Calu3 (cell line): Measurements from ENCODE around the gene SV2C. TPM values are rescaled to one million over a fixed set of nuclear protein-coding genes. Genes with fewer than 3 reads are reported as not detected.

Experiments used
- BruUV-seq: library from RNA; stranded (reverse); fragments of 400-500 nt; replicated peaks from 2 replicates; lab custom pipeline; 2021; lab: Mats Ljungman, UMichigan
- CTCF ChIA-PET: fragments of 300-600 bp; sonication (Branson Sonifier 250); formaldehyde crosslinking; loops from one replicate; lab custom pipeline; 2022; ENCODE audit warnings: antibody characterized with exemption; lab: Charles Lee
- DNase-seq: peaks from one replicate; pipeline ENCODE4 v3.0.0; 2022
- H3K27ac Mint-ChIP-seq: one replicate; pipeline ENCODE4 v1.8.0; 2022; ENCODE audit warnings: mixed read lengths; ENCODE audit not compliant: unreplicated experiment
- H3K27me3 Mint-ChIP-seq: one replicate; pipeline ENCODE4 v1.8.0; 2022; ENCODE audit warnings: mixed read lengths; ENCODE audit not compliant: unreplicated experiment
- H3K36me3 Mint-ChIP-seq: one replicate; pipeline ENCODE4 v1.8.0; 2022; ENCODE audit warnings: mild to moderate bottlenecking, moderate library complexity, mixed read lengths; ENCODE audit not compliant: insufficient read depth, unreplicated experiment
- H3K4me1 Mint-ChIP-seq: one replicate; pipeline ENCODE4 v1.8.0; 2022; ENCODE audit warnings: mild to moderate bottlenecking, low read depth, mixed read lengths; ENCODE audit not compliant: unreplicated experiment
- H3K4me3 Mint-ChIP-seq: one replicate; pipeline ENCODE4 v1.8.0; 2022; ENCODE audit warnings: mild to moderate bottlenecking, low read depth, moderate library complexity, mixed read lengths; ENCODE audit not compliant: unreplicated experiment
- H3K9me3 Mint-ChIP-seq: one replicate; pipeline ENCODE4 v1.8.0; 2022; ENCODE audit warnings: low read depth, mixed read lengths; ENCODE audit not compliant: unreplicated experiment
- intact Hi-C: fragments of 100-400 bp; cut with micrococcal nuclease; formaldehyde crosslinking; loops from one replicate; pipeline ENCODE4 v1.10.0; 2022; ENCODE audit not compliant: unreplicated experiment
- total RNA-seq: library from RNA; stranded (reverse); gene quantifications from 2 replicates; pipeline ENCODE4 v1.2.3, GENCODE V29; 2022
- TF ChIP-seq, protein P1 (sequence below): fragments of 200-600 bp; IDR thresholded peaks from one replicate; pipeline ENCODE4 v1.8.0; 2022; ENCODE audit warnings: antibody characterized with exemption; ENCODE audit not compliant: unreplicated experiment

The SV2C gene
- total RNA-seq, 1 experiment from 2014 or later, result 0.90 TPM

DNA sequence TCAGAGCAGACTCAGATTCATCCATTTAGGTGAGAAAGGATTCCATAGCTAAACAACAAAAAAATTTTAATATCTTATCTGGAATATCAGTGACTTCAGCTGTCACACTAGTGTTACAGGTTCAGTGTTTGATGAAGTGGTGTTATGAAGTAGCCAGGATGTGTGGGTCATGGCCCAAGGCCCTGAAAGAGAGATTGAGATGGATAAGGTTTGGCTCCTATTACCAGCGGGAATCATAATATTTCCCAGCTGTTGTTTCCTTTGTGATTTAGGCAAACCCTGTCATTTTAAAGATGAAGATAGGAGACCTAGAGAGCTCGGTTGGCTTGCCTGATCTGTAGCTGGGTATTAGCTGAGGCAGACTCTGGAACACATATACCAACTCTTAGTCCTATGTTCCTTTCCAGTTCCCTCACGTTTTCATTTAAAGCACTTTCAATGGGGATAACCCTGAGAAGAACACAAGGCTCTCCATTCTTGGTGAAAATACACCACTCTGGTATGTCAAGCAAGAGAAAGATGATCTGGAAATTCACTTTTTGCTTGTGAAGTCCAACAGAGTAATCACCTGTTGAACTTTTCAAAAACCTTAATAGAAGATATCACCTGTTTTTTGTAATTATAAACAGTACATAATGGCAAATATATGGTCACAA, 54.8 kb downstream of the SV2C start:
- H3K27me3 Mint-ChIP-seq, result peaks cover 43% of the 10 kb centered on the region
- H3K4me1 Mint-ChIP-seq, result no peaks in the 10 kb centered on the region
- CTCF ChIA-PET, result interaction anchor here (0.9 kb wide), 1 partner anchor 15 kb away, joined by 3 read pairs; no protein-coding TSS in a partner anchor
- no peak overlapping the region for H3K27ac Mint-ChIP-seq
- no TSS peak for BruUV-seq
- H3K4me3 Mint-ChIP-seq, result no peak overlapping the region
- H3K36me3 Mint-ChIP-seq, result no peaks in the 10 kb centered on the region
- no peak for DNase-seq
- TF ChIP-seq, protein P1, sequence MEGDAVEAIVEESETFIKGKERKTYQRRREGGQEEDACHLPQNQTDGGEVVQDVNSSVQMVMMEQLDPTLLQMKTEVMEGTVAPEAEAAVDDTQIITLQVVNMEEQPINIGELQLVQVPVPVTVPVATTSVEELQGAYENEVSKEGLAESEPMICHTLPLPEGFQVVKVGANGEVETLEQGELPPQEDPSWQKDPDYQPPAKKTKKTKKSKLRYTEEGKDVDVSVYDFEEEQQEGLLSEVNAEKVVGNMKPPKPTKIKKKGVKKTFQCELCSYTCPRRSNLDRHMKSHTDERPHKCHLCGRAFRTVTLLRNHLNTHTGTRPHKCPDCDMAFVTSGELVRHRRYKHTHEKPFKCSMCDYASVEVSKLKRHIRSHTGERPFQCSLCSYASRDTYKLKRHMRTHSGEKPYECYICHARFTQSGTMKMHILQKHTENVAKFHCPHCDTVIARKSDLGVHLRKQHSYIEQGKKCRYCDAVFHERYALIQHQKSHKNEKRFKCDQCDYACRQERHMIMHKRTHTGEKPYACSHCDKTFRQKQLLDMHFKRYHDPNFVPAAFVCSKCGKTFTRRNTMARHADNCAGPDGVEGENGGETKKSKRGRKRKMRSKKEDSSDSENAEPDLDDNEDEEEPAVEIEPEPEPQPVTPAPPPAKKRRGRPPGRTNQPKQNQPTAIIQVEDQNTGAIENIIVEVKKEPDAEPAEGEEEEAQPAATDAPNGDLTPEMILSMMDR, result no peak
- no peaks in the 10 kb centered on the region for H3K9me3 Mint-ChIP-seq
- intact Hi-C loops, result no loop called here

DNA sequence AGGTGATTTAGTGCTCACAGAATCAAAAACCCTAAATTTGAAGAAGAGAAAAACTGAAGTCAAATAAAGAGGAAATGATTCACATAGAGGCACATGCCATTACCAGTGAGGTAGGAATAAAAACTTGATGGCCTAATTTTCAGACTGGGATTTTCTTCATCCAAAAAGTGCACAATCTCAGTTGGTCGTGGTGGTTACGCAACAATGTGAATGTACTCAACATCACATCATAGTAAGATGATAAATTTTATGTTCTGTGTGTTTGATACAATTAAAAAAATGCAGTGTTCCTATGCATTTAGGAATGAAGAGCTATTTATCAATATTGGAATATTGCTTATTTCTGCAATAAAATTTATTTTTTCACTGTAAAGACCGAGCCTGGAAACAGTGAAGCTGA, 60.7 kb downstream of the SV2C start:
- CTCF ChIA-PET, result no interaction called here
- Mint-ChIP-seq H3K4me1 (no peaks in the 10 kb centered on the region), H3K27ac (no peak overlapping the region), H3K4me3 (no peak overlapping the region), H3K9me3 (no peaks in the 10 kb centered on the region), H3K36me3 (no peaks in the 10 kb centered on the region), H3K27me3 (peaks cover 21% of the 10 kb centered on the region)
- TF ChIP-seq, protein P1, result no peak
- intact Hi-C loops, result no loop called here
- BruUV-seq, result no TSS peak
- no peak for DNase-seq

DNA sequence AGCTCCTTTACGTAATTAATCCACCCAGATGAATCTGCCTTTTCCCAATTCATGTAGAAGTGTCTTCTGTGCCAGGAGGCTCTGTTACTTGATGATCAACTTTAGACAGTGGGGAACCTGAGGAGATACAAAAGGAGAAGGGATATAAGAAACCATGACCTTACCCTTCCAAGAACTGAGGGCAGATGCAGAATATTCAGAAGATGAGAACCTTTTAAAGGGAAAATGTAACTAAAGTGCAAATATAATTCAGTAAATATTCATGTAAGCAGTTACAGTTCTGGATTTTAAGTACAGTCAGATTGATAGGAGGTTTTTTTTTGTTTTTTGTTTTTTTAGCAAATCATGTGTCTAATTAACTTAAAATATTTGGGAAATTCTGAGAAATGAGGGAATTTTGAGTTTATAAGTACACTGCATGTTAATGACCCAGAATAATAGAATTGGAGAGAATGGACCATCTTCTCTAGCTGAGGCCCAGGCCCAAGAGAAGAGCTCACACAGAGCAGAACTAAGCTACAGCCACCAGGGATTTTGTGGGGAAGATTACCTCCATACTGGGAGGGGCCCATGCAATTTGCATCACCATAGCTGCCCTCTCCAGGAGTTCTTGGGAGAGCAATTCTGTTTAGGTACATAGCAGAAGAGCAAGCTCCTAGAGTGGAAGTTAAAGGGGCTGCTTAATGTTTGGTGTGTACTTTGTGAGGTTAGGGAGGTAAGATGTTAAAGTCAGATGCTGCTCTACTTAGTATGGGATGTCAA, 61.5 kb downstream of the SV2C start:
- CTCF ChIA-PET, result no interaction called here

DNA sequence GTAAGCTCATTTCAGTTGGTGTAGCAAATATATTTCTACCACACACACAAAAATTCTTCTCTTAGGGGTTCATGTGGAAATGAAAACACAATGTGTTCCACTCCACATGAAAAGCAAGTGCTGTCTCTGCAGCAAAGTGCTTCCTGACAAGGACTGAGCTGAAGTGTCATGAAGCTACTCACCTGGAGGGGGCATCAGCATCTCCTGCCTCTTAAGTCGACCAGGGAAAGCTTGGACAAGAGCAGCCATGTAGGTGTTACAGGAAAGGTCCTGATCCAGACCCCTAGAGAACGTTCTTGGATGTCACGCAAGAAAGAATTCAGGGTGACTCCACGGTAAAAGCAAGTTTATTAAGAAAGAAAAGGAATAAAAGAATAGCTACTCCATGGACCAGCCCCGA, 62.8 kb downstream of the SV2C start:
- peak; percentile 36 for DNase-seq
- H3K36me3 Mint-ChIP-seq, result no peaks in the 10 kb centered on the region
- H3K27ac Mint-ChIP-seq, result no peak overlapping the region
- H3K4me3 Mint-ChIP-seq, result no peak overlapping the region
- no peaks in the 10 kb centered on the region for H3K9me3 Mint-ChIP-seq
- TF ChIP-seq, protein P1, result no peak
- H3K4me1 Mint-ChIP-seq, result no peaks in the 10 kb centered on the region
- intact Hi-C loops, result no loop called here
- CTCF ChIA-PET, result interaction anchor here (0.5 to 1.3 kb wide), 6 partner anchors 11 to 391 kb away, joined by 3 to 5 read pairs (median 3); no protein-coding TSS in a partner anchor
- no TSS peak for BruUV-seq
- peaks cover 26% of the 10 kb centered on the region for H3K27me3 Mint-ChIP-seq

More for the DNA sequence above, 61.5 kb downstream of the SV2C start:
- TF ChIP-seq, protein P1, result no peak
- no peak overlapping the region for H3K27ac Mint-ChIP-seq
- H3K9me3 Mint-ChIP-seq, result no peaks in the 10 kb centered on the region
- BruUV-seq, result no TSS peak
- no peaks in the 10 kb centered on the region for H3K36me3 Mint-ChIP-seq
- H3K4me3 Mint-ChIP-seq, result no peak overlapping the region
- intact Hi-C loops, result no loop called here
- peaks cover 21% of the 10 kb centered on the region for H3K27me3 Mint-ChIP-seq
- no peaks in the 10 kb centered on the region for H3K4me1 Mint-ChIP-seq
- no peak for DNase-seq
